Stimulated activated naive CD8-positive, alpha-beta T cell treated with anti-CD3 and anti-CD28 coated beads, Interleukin-15, amount 100 ng/mL, for 72 hours (primary cell): Measurements from ENCODE around the gene DNAH6.
"Not testable (repeated sequence)": the region's sequence is repeated elsewhere in the genome, so short reads cannot be mapped to it uniquely, and the experiment has no call there.

Experiments
- ATAC-seq: fragments of 150-1000 bp; cut with Tn5 transposase; 2 replicates; pipeline ENCODE4 v1.10.0; 2021; ENCODE audit warnings: mild to moderate bottlenecking, moderate library complexity
- DNase-seq, 2 donors: peaks; one replicate each; pipeline ENCODE4 v3.0.0; 2021 to 2022
- H3K27ac Mint-ChIP-seq, 2 donors: one replicate each; pipeline ENCODE4 v1.8.0; 2022; ENCODE audit warnings: mild to moderate bottlenecking in 2 of 2, mixed read lengths in 2 of 2, moderate library complexity in 2 of 2
- H3K27me3 Mint-ChIP-seq: one replicate; pipeline ENCODE4 v1.8.0; 2022; ENCODE audit warnings: mixed read lengths
- H3K4me1 Mint-ChIP-seq: one replicate; pipeline ENCODE4 v1.8.0; 2022; ENCODE audit warnings: mild to moderate bottlenecking, mixed read lengths
- H3K4me3 Mint-ChIP-seq, 2 donors: one replicate each; pipeline ENCODE4 v1.8.0; 2022; ENCODE audit warnings: mild to moderate bottlenecking in 2 of 2, mixed read lengths in 2 of 2, moderate library complexity in 1 of 2
- H3K9me3 Mint-ChIP-seq, 2 donors: one replicate each; pipeline ENCODE4 v1.8.0; 2022; ENCODE audit warnings: mixed read lengths in 2 of 2

The DNAH6 gene

DNA sequence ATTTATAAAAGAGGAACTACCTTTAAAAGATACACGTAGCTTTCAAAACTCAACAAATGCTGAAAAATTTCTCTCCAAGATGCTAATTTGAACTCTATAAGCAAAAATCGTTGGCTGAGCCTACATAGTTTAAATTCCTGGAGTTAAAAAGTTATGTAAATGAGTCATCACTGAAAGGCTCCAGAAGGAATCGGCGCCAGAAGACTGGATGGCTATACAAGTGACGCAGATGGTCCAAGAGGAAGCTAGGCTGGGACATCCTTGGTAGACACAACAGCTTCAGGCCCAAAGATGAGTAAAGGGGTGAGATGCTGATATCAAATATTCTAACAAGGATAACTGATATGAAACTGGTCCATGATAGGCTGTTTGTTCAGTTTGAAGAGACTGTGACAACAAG, 22.8 kb upstream of the DNAH6 start:
- DNase-seq = no peak
- H3K4me3 Mint-ChIP-seq = no peak overlapping the region
- H3K9me3 Mint-ChIP-seq = no peaks in the 10 kb centered on the region
- no peak overlapping the region for H3K27ac Mint-ChIP-seq
- ATAC-seq = no peak
- H3K4me1 Mint-ChIP-seq = peaks cover 18% of the 10 kb centered on the region
- H3K27me3 Mint-ChIP-seq = no peaks in the 10 kb centered on the region

DNA sequence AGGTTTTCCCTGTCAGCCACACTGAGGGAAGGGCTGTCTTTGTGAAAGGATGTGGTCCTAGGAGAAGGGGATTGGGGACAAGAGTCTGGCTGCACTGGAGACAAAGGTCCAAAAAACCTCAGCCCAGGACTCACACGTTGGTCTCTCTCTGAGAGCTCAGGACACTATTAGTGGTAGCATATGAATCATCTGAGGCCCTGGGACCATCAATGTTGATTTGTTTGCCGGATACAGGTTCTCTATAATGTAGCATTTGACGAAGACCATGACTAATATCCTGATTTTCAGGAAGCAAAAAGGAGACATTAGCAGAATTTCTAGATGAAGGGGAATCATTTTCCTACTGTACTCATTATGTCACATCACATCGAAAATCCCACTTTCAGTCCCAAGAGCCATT, 22.2 kb upstream of the DNAH6 start:
- Mint-ChIP-seq H3K4me1 (peaks cover 18% of the 10 kb centered on the region), H3K27ac (no peak overlapping the region), H3K27me3 (no peaks in the 10 kb centered on the region), H3K9me3 (no peaks in the 10 kb centered on the region), H3K4me3 (no peak overlapping the region)
- ATAC-seq = no peak
- no peak for DNase-seq

DNA sequence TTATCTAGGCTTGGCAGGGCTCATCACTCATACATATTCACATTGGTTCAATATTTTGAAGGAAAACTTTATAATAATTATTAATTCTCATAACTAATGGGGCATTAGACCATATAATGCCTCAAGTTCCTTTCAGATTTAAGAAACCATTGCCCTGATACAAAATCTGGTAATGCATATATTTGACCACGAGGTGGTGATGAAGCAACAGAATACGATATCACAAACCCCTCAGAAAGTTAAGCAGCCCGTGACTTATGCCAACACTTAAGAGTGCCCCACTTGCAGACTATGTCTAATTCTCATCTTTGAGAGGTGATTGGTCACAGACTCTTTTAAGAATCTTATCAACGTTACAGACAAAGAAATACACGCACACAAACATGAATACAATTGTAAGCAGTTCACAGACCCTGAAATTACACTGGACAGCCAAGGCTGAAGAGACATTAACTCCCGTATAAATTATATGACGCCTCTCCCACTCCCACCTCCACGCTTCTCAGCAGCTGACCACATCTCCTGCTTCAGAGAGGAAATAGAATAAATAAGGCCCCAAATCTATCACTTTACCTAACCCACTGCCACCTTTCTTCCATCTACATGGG, 20.7 kb upstream of the DNAH6 start:
- Mint-ChIP-seq H3K27me3 (no peaks in the 10 kb centered on the region), H3K4me3 (peak overlapping the region; percentile 14 to 56), H3K27ac (peak overlapping the region in 1 of 2 donors; percentile 0), H3K9me3 (peaks cover 0 to 6% of the 10 kb centered on the region in 2 donors), H3K4me1 (peaks cover 18% of the 10 kb centered on the region)
- ATAC-seq (peak; percentile 94), DNase-seq (peak; percentile 37 to 46)

DNA sequence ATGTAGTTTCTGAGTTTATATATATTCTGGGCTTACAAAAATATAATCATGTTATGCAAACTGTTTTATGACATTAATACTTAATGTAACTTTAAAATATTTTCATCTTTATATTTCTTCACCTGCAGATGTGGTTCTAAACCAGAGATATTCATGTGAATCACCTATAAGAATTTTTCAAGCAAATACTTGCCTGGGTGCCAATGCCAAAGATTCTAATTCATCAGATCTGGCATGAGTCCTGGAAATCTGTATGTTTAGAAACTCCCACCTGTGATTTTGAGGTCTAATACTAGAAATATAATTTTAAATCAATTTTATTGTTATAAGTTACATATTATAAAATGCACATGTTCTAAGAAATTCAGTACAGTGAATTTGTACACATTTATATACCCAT, 19.9 kb upstream of the DNAH6 start:
- DNase-seq = no peak
- H3K9me3 Mint-ChIP-seq = peaks cover 2 to 6% of the 10 kb centered on the region in 2 donors
- no peaks in the 10 kb centered on the region for H3K27me3 Mint-ChIP-seq
- no peak overlapping the region for H3K4me3 Mint-ChIP-seq
- H3K4me1 Mint-ChIP-seq = peaks cover 18% of the 10 kb centered on the region
- no peak overlapping the region for H3K27ac Mint-ChIP-seq
- no peak for ATAC-seq

DNA sequence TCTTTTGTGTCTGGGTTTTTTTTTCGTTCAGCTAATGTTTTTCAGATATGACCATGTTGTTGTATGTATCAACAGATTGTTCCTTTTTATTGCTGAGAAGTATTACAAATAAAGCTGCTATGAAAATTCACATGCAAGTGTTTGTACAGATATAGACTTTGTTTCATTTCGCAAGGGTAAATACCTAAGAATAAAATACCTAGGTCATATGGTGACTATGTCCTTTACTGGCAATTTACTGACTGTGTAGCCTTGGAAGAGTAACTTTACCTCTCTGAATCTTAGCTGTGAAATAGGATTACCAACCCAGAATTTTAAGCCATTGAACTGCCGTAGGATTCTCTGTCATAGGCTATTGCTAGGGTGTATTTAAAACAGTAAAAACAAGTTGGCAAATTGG, 19.0 kb upstream of the DNAH6 start:
- DNase-seq (no peak), ATAC-seq (no peak)
- H3K4me3 Mint-ChIP-seq = no peak overlapping the region
- H3K27ac Mint-ChIP-seq = peak overlapping the region in 1 of 2 donors; percentile 26
- peaks cover 10 to 13% of the 10 kb centered on the region in 2 donors for H3K9me3 Mint-ChIP-seq
- H3K4me1 Mint-ChIP-seq = peaks cover 18% of the 10 kb centered on the region
- no peaks in the 10 kb centered on the region for H3K27me3 Mint-ChIP-seq

DNA sequence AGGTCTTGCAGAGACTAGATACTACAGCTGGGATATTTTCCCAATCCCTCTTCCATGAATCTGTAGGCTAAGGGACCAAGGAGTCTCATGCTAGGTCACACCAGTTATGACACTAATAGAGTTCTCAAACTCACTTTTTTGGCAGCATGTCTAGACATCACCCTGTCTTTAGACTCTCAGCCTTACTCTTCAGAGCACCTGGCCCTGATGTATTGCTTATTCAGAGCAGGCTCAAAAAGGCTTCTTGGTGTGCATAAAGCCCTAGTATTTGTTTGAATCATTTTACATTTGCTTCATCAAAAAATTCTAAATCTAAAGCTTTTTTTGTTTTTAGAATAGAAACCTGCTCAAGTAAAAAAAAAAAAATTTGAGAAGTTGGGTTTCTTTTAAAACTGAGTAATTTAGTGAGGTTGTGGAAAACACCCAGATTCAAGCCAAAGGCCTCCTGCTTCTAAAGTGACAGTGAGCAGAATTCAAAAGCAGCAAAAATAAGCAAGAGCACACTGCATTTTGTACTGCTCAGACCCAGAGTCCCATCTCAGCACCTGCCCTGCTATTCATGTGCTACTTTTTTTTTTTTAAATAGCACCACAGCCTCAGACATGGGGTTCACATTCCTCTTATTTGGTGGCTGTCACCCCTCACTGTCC, 18.0 kb upstream of the DNAH6 start:
- no peak for DNase-seq
- H3K4me3 Mint-ChIP-seq = no peak overlapping the region
- peaks cover 10 to 13% of the 10 kb centered on the region in 2 donors for H3K9me3 Mint-ChIP-seq
- H3K27ac Mint-ChIP-seq = no peak overlapping the region
- ATAC-seq = peak; percentile 55
- H3K27me3 Mint-ChIP-seq = no peaks in the 10 kb centered on the region
- H3K4me1 Mint-ChIP-seq = peaks cover 18% of the 10 kb centered on the region

DNA sequence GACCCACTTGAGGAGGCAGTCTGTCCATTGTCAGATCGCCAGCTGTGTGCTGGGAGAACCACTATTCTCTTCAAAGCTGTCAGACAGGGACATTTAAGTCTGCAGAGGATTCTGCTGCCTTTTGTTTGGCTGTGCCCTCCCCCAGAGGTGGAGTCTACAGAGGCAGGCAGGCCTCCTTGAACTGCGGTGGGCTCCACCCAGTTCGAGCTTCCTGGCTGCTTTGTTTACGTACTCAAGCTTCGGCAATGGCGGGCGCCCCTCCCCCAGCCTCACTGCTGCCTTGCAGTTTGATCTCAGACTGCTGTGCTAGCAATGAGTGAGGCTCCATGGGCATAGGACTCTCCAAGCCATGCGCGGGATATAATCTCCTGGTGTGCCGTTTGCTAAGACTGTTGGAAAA, 5.3 kb upstream of the DNAH6 start:
- not testable (repeated sequence) for H3K4me3 Mint-ChIP-seq, H3K4me1 Mint-ChIP-seq, H3K27ac Mint-ChIP-seq, ATAC-seq, H3K27me3 Mint-ChIP-seq, DNase-seq
- peaks cover 0 to 27% of the 10 kb centered on the region in 2 donors for H3K9me3 Mint-ChIP-seq

DNA sequence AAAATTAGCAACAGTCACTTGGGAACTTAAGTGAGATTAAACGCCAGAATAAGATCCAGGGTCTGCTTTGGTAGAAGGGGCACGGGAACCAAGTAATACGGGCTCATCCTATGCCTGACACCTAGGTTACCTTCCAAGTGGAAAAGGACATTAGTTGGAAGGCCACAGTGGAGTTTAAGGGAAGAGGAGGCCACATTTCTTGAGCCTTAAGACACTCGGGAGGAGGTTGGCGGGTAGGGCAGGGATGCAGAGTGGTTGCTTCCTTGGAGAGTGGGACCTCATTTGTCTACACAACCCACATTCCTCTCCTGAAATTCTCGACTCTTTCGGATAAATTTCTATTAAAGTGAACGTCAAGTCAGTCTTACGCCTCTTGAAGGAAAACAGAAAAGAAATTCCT, 510 bp upstream of the DNAH6 start:
- H3K27ac Mint-ChIP-seq = peak overlapping the region; percentile 19 to 94
- peak overlapping the region; percentile 86 to 88 for H3K4me3 Mint-ChIP-seq
- H3K27me3 Mint-ChIP-seq = no peaks in the 10 kb centered on the region
- peaks cover 28% of the 10 kb centered on the region for H3K4me1 Mint-ChIP-seq
- ATAC-seq (no peak), DNase-seq (no peak)
- H3K9me3 Mint-ChIP-seq = peaks cover 0 to 9% of the 10 kb centered on the region in 2 donors

DNA sequence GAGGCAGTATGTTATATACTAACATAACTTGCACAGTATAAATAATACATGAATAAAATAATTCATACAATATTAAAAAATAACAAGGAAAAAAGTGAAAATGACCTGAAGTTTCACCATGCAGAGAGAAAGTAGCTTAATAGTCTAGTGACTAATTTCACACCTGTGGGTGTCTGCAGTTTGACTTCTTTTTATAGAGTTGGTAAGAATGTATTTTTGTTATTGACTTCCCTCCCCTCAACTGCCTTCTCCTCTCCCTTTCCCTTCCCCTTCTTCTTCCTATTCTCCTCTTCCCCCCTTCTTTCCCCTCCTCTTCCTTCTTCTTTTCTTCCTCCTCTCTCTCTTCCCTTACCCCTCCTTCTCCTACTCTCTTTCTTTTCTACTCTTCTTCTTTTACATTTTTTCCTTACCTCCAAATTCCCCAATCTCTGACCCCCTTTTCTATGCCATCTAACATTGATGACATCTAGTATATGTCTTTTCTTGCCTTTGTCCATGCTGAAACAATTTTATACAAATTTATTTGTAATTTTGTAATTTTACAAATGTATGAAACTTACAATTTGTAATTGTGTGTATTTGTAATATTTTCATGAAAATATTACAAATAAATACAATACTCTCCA, 3.1 kb downstream of the DNAH6 start:
- no peak for ATAC-seq
- no peak overlapping the region for H3K27ac Mint-ChIP-seq
- peaks cover 22 to 26% of the 10 kb centered on the region in 2 donors for H3K9me3 Mint-ChIP-seq
- H3K4me3 Mint-ChIP-seq = peak overlapping the region; percentile 1 to 60
- H3K4me1 Mint-ChIP-seq = peaks cover 28% of the 10 kb centered on the region
- no peak for DNase-seq
- no peaks in the 10 kb centered on the region for H3K27me3 Mint-ChIP-seq

DNA sequence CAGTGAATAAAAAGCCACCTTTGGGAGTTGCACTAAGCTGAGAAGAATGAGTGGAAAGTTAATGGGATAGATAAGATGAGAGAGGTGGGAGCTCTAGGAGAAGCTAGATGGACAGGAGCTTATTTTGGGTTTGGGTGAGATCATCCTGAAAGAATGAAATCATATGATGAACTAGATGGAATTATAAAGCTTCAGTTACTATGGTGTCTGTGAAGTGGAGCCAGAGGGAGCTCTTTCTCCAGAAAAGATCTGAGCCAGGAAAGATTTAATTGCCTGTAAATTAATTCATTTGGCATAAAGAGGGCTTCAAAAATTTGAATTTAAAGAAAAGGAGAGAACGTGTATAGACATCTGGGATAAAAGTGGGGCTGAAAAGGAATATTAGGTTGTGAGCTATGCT, 10.3 kb downstream of the DNAH6 start:
- peaks cover 17 to 29% of the 10 kb centered on the region in 2 donors for H3K9me3 Mint-ChIP-seq
- H3K4me3 Mint-ChIP-seq = peak overlapping the region in 1 of 2 donors; percentile 2
- H3K4me1 Mint-ChIP-seq = peaks cover 21% of the 10 kb centered on the region
- DNase-seq = no peak
- H3K27ac Mint-ChIP-seq = peak overlapping the region; percentile 23 to 86
- no peaks in the 10 kb centered on the region for H3K27me3 Mint-ChIP-seq
- no peak for ATAC-seq

DNA sequence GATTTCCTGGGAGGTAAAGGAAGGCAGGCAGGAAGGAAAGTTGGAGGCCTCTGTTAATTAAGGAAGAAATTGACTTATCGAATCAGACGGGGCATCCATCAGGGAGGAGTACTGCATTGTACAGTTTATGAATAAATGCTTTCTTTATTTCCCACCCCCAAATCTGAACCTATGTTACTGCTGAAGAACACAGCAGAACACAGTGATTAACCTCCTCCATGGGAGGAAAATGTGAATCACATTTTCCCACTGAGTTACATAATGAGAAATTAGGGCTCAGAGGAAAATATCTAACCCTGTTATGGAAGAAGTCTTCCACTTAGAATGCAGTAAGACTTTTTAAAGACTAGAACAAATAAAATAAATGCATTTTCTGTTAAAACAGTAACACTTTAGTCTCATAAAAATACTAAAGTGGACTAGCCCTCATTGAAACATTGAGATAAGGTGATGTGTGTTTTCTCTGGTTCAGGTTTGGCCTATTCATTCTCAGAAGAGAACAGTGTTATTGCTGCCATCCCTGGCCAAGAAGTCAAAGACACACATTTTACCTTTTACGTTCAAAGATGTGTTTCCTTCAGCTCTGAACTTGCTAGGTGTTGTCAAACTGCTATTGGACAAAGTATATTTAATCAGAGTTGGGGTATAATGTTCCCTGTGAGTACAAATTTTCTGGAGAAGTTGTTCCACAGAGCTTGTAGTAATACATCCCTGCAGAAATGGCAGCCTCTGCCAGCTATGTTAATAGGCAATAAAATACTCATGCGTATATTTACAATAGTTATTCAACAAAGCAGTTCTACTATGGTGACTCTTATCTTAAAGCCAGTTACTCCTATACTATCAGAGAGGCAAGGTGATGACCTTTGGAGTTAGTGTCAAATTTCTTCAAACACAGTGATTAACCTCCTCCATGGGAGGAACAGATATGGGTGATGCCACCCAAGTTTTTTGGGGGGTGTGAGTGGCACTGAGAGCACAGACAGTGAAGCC, 11.1 kb downstream of the DNAH6 start:
- ATAC-seq (peak; percentile 71), DNase-seq (no peak)
- H3K9me3 Mint-ChIP-seq = peaks cover 9 to 21% of the 10 kb centered on the region in 2 donors
- H3K4me3 Mint-ChIP-seq = no peak overlapping the region
- no peaks in the 10 kb centered on the region for H3K27me3 Mint-ChIP-seq
- peak overlapping the region; percentile 23 to 48 for H3K27ac Mint-ChIP-seq
- peaks cover 21% of the 10 kb centered on the region for H3K4me1 Mint-ChIP-seq

DNA sequence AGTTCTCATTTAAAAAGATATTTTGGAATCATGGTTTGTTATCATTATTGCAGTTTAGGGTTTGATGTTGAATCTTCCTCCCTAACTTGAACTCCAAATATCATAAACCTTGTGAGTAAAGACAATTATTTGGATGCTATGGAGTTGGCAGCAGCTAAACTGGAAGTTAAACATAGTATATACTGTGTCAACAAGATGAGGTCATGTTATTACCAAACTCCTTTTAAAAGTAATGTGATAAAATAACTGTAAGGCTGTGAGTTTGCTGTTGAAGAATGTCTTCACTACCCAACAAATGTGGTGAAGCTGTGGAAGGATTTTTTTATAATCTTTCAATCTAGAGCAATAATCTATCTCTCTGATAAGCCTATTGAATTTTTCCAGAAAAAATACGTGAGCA, 16.0 kb downstream of the DNAH6 start:
- Mint-ChIP-seq H3K4me3 (no peak overlapping the region), H3K9me3 (peaks cover 0 to 9% of the 10 kb centered on the region in 2 donors)

DNA sequence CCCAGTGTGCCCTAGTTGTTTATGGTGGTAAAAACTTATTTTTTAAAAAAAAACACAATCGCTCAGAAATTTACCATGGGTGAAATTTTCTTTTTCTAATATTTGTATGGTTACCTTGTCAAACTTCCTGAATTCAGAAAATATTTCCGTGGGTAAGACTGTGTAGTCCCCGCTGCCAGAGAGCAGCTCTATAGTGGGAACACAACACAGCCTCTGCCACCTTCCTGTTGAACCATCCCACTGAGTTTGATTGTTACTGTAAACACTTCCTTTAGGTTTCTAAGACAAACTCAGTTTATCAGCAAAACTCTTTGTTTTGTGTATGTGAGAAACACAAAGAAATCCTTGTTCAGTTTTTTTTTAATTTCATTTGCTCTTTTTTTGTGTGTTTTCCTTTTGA, 17.9 kb downstream of the DNAH6 start:
- DNase-seq = no peak
- peaks cover 7% of the 10 kb centered on the region for H3K4me1 Mint-ChIP-seq
- H3K27me3 Mint-ChIP-seq = no peaks in the 10 kb centered on the region
- H3K4me3 Mint-ChIP-seq = no peak overlapping the region
- peak overlapping the region in 1 of 2 donors; percentile 53 for H3K27ac Mint-ChIP-seq
- H3K9me3 Mint-ChIP-seq = peaks cover 0 to 9% of the 10 kb centered on the region in 2 donors
- no peak for ATAC-seq

More for the DNA sequence above, 16.0 kb downstream of the DNAH6 start:
- Mint-ChIP-seq H3K27ac (no peak overlapping the region), H3K27me3 (no peaks in the 10 kb centered on the region), H3K4me1 (peaks cover 13% of the 10 kb centered on the region)
- no peak for DNase-seq
- no peak for ATAC-seq

DNA sequence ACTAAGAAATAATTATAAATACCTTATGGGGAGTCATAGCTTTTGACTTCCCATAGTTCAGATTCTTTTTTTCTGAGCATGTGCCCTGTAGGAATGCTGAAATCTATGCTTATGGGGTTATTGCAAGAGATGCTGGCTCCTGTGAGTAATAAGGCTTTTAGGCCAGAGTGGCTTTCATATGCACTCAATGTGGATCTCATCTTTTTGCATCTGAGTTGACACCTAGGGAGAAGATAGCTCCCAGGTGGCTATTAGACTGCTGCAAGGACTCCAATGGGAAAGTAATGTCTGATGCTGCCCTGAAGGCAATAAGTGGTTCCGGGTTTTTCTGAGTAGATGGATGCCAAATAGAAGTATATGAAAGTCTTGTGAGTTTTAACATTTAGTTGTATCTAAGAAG, 21.0 kb downstream of the DNAH6 start:
- Mint-ChIP-seq H3K9me3 (no peaks in the 10 kb centered on the region), H3K4me1 (peaks cover 19% of the 10 kb centered on the region), H3K27me3 (no peaks in the 10 kb centered on the region), H3K27ac (no peak overlapping the region), H3K4me3 (no peak overlapping the region)
- ATAC-seq (no peak), DNase-seq (no peak)

DNA sequence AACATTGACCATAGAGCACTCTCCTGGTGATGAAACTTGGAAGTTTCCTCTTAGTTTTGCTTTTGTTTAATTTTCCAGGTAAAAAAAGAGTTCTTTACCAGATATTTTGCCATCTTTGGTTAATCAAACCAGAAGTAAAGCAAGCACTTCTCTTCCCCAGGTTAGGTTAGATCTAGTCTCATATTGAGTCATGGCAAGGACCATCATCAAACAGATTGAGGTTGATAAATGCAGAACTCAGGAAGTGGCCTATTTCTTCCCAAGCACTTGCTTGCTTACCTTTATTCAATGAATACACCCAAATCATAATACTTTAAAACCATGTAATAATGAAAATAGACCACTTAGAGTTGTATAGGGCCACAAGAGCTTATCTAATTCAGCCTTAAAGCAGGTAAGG, 23.4 kb downstream of the DNAH6 start:
- DNase-seq = no peak
- H3K4me3 Mint-ChIP-seq = no peak overlapping the region
- no peaks in the 10 kb centered on the region for H3K9me3 Mint-ChIP-seq
- peaks cover 14% of the 10 kb centered on the region for H3K4me1 Mint-ChIP-seq
- H3K27ac Mint-ChIP-seq = no peak overlapping the region
- no peaks in the 10 kb centered on the region for H3K27me3 Mint-ChIP-seq
- ATAC-seq = peak; percentile 83
